ENCODE data around the gene SBF2. TPM values are rescaled to one million over a fixed set of nuclear protein-coding genes. Genes with fewer than 3 reads are reported as not detected.

SBF2 gene
- polyA plus RNA-seq, 1 donor from 2014 or later: 53.4 TPM

- Histone ChIP-seq H2AFZ (ENCODE audit: low read depth, low read length) (no peak overlapping the region), H3K4me3 (ENCODE audit: low read length) (no peak overlapping the region), H3K27ac (ENCODE audit: low read length) (no peak overlapping the region), H3K36me3 (ENCODE audit: insufficient read depth, low read length) (no peaks in the 10 kb centered on the region), H3K9me2 (ENCODE audit: insufficient read depth, low read length) (no peaks in the 10 kb centered on the region), H3F3A (ENCODE audit: insufficient read depth, low read length, poor library complexity, severe bottlenecking) (no peaks in the 10 kb centered on the region), H3K27me3 (ENCODE audit: insufficient read depth, low read depth, low read length) (no peaks in the 10 kb centered on the region), H3K79me2 (replicated peaks; ENCODE audit: insufficient read depth, low read length) (peaks cover 2% of the 10 kb centered on the region), H3K9ac (ENCODE audit: low read length) (no peak overlapping the region), H3K4me2 (ENCODE audit: low read length) (no peak overlapping the region), H3K9me3 (ENCODE audit: low read length) (no peaks in the 10 kb centered on the region), H4K20me1 (ENCODE audit: insufficient read depth) (no peaks in the 10 kb centered on the region)
- no peak for TF ChIP-seq MXI1 (conservative IDR thresholded peaks at IDR 0.05; ENCODE audit: poor library complexity, severe bottlenecking)
- no peak for TF ChIP-seq TAF1 (IDR thresholded peaks at IDR 0.05; ENCODE audit: low read depth)
- TF ChIP-seq CTCF (IDR thresholded peaks at IDR 0.05; ENCODE audit: poor library complexity, severe bottlenecking): no peak
- TF ChIP-seq EZH2 (IDR thresholded peaks at IDR 0.05; ENCODE audit: borderline replicate concordance, insufficient read depth, low read length, poor library complexity, severe bottlenecking): no peak
- no peak for TF ChIP-seq REST (IDR thresholded peaks at IDR 0.05; ENCODE audit: borderline replicate concordance)
- TF ChIP-seq RAD21 (conservative IDR thresholded peaks at IDR 0.05): no peak
- no peak for TF ChIP-seq POLR2AphosphoS5 (IDR thresholded peaks at IDR 0.05)
- TF ChIP-seq SMC3 (conservative IDR thresholded peaks at IDR 0.05; ENCODE audit: poor library complexity): no peak
- no peak for TF ChIP-seq EP300 (conservative IDR thresholded peaks at IDR 0.05; ENCODE audit: poor library complexity, severe bottlenecking)
Observed at GRCh38 chr11:10064828-10065227, 229.2 kb downstream of the SBF2 start.

GRCh38 chr11:10058356-10058755 is 235.7 kb downstream of the SBF2 start:
- Histone ChIP-seq H2AFZ (ENCODE audit: low read depth, low read length) (no peak overlapping the region), H3K79me2 (replicated peaks; ENCODE audit: insufficient read depth, low read length) (peaks cover 2% of the 10 kb centered on the region), H3K9ac (ENCODE audit: low read length) (no peak overlapping the region), H3K27ac (ENCODE audit: low read length) (no peak overlapping the region), H3K27me3 (ENCODE audit: insufficient read depth, low read depth, low read length) (no peaks in the 10 kb centered on the region), H3K36me3 (ENCODE audit: insufficient read depth, low read length) (no peaks in the 10 kb centered on the region), H3F3A (ENCODE audit: insufficient read depth, low read length, poor library complexity, severe bottlenecking) (no peaks in the 10 kb centered on the region), H3K9me3 (ENCODE audit: low read length) (no peaks in the 10 kb centered on the region), H4K20me1 (ENCODE audit: insufficient read depth) (no peaks in the 10 kb centered on the region), H3K4me2 (ENCODE audit: low read length) (no peak overlapping the region), H3K9me2 (ENCODE audit: insufficient read depth, low read length) (no peaks in the 10 kb centered on the region), H3K4me3 (ENCODE audit: low read length) (no peak overlapping the region)
- TF ChIP-seq MXI1 (conservative IDR thresholded peaks at IDR 0.05; ENCODE audit: poor library complexity, severe bottlenecking) (no peak), POLR2AphosphoS5 (IDR thresholded peaks at IDR 0.05) (no peak), RAD21 (conservative IDR thresholded peaks at IDR 0.05) (no peak), EZH2 (IDR thresholded peaks at IDR 0.05; ENCODE audit: borderline replicate concordance, insufficient read depth, low read length, poor library complexity, severe bottlenecking) (no peak), SMC3 (conservative IDR thresholded peaks at IDR 0.05; ENCODE audit: poor library complexity) (no peak), REST (IDR thresholded peaks at IDR 0.05; ENCODE audit: borderline replicate concordance) (no peak), EP300 (conservative IDR thresholded peaks at IDR 0.05; ENCODE audit: poor library complexity, severe bottlenecking) (no peak), CTCF (IDR thresholded peaks at IDR 0.05; ENCODE audit: poor library complexity, severe bottlenecking) (no peak), TAF1 (IDR thresholded peaks at IDR 0.05; ENCODE audit: low read depth) (no peak)
